ENCODE results near the gene CHST8. TPM values are rescaled to one million over a fixed set of nuclear protein-coding genes. Genes with fewer than 3 reads are reported as not detected.

Gene CHST8
- total and polyA plus RNA-seq, 4 donors: 0.05 to 0.07 TPM; not detected in 2

DNA sequence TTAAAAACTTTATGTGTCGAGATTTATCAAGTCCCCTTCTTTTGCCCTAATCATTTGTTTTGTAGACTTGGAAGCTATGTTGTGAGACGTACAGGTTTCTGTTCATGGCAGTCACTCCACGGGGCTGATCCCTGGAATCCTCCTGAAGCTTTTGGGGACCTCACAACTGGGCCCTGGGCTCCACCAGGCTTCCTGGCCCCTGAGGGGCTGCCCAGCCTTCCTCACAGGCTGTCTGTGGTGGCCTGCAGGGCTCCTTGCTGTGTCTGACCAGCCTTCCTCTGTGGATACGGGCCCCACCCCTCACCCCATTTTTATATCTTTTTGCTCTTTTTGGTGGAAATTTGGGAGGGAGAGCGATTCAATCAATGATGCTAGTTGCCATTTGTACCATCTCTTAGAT lies 38.1 kb downstream of the CHST8 start:
- DNase-seq (ENCODE audit: low spot score): no peak
- WGBS: 86% methylated on average over 5 of the region's 5 CpGs
- no peak for TF ChIP-seq GABPA (IDR thresholded peaks at IDR 0.05 in 1 of 2, conservative IDR thresholded peaks at IDR 0.05 in 1 of 2)
- TF ChIP-seq HNF4A (conservative IDR thresholded peaks at IDR 0.05): no peak
- TF ChIP-seq, protein P1, sequence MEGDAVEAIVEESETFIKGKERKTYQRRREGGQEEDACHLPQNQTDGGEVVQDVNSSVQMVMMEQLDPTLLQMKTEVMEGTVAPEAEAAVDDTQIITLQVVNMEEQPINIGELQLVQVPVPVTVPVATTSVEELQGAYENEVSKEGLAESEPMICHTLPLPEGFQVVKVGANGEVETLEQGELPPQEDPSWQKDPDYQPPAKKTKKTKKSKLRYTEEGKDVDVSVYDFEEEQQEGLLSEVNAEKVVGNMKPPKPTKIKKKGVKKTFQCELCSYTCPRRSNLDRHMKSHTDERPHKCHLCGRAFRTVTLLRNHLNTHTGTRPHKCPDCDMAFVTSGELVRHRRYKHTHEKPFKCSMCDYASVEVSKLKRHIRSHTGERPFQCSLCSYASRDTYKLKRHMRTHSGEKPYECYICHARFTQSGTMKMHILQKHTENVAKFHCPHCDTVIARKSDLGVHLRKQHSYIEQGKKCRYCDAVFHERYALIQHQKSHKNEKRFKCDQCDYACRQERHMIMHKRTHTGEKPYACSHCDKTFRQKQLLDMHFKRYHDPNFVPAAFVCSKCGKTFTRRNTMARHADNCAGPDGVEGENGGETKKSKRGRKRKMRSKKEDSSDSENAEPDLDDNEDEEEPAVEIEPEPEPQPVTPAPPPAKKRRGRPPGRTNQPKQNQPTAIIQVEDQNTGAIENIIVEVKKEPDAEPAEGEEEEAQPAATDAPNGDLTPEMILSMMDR (IDR thresholded peaks at IDR 0.05; ENCODE audit: low read depth, low read length, missing input control): no peak
- TF ChIP-seq RXRA (IDR thresholded peaks at IDR 0.05): no peak

GRCh38 chr19:33660410-33661124 lies 38.8 kb downstream of the CHST8 start:
- Histone ChIP-seq H3K4me1 (ENCODE audit: control insufficient read depth in 4 of 4, insufficient read depth in 4 of 4, low read length in 3 of 4) (no peaks in the 10 kb centered on the region), H3K27me3 (ENCODE audit: control insufficient read depth in 4 of 4, insufficient read depth in 4 of 4, low read length in 3 of 4) (no peaks in the 10 kb centered on the region), H3K9ac (ENCODE audit: low read depth in 1 of 2, low read length in 2 of 2) (no peak overlapping the region), H3K4me3 (ENCODE audit: low read depth in 1 of 3, low read length in 3 of 3) (no peak overlapping the region), H3K36me3 (ENCODE audit: control insufficient read depth in 4 of 4, insufficient read depth in 3 of 4, low read depth in 1 of 4, low read length in 3 of 4) (no peaks in the 10 kb centered on the region), H3K27ac (ENCODE audit: low read depth in 1 of 2, low read length in 2 of 2) (no peak overlapping the region), H3K9me3 (ENCODE audit: control insufficient read depth in 4 of 4, low read length in 3 of 4) (no peaks in the 10 kb centered on the region)
- WGBS: 62% methylated on average over 11 of the region's 11 CpGs
- DNase-seq (ENCODE audit: low spot score): no peak
- TF ChIP-seq SP1 (IDR thresholded peaks at IDR 0.05) (no peak), FOXA1 (IDR thresholded peaks at IDR 0.05) (no peak), RAD21 (IDR thresholded peaks at IDR 0.05) (no peak), JUND (IDR thresholded peaks at IDR 0.05) (no peak), HNF4A (conservative IDR thresholded peaks at IDR 0.05) (no peak), HNF4G (IDR thresholded peaks at IDR 0.05) (no peak), REST (IDR thresholded peaks at IDR 0.05) (no peak), RXRA (IDR thresholded peaks at IDR 0.05) (no peak), ATF3 (IDR thresholded peaks at IDR 0.05) (no peak)
- TF ChIP-seq, protein P1 (IDR thresholded peaks at IDR 0.05; ENCODE audit: low read depth, low read length, missing input control): no peak
- TF ChIP-seq, protein P2, sequence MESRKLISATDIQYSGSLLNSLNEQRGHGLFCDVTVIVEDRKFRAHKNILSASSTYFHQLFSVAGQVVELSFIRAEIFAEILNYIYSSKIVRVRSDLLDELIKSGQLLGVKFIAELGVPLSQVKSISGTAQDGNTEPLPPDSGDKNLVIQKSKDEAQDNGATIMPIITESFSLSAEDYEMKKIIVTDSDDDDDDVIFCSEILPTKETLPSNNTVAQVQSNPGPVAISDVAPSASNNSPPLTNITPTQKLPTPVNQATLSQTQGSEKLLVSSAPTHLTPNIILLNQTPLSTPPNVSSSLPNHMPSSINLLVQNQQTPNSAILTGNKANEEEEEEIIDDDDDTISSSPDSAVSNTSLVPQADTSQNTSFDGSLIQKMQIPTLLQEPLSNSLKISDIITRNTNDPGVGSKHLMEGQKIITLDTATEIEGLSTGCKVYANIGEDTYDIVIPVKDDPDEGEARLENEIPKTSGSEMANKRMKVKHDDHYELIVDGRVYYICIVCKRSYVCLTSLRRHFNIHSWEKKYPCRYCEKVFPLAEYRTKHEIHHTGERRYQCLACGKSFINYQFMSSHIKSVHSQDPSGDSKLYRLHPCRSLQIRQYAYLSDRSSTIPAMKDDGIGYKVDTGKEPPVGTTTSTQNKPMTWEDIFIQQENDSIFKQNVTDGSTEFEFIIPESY (IDR thresholded peaks at IDR 0.05): no peak

More for the DNA sequence above, 38.1 kb downstream of the CHST8 start:
- Histone ChIP-seq H3K27ac (ENCODE audit: low read depth in 1 of 2, low read length in 2 of 2) (no peak overlapping the region), H3K36me3 (ENCODE audit: control insufficient read depth in 4 of 4, insufficient read depth in 3 of 4, low read depth in 1 of 4, low read length in 3 of 4) (no peaks in the 10 kb centered on the region), H3K4me3 (ENCODE audit: low read depth in 1 of 3, low read length in 3 of 3) (no peak overlapping the region), H3K9me3 (ENCODE audit: control insufficient read depth in 4 of 4, low read length in 3 of 4) (no peaks in the 10 kb centered on the region), H3K9ac (ENCODE audit: low read depth in 1 of 2, low read length in 2 of 2) (no peak overlapping the region), H3K27me3 (ENCODE audit: control insufficient read depth in 4 of 4, insufficient read depth in 4 of 4, low read length in 3 of 4) (no peaks in the 10 kb centered on the region), H3K4me1 (ENCODE audit: control insufficient read depth in 4 of 4, insufficient read depth in 4 of 4, low read length in 3 of 4) (no peaks in the 10 kb centered on the region)
